AML-193 (cell line): Measurements from ENCODE around the gene MOGAT1.
"Not testable (repeated sequence)": the region's sequence is repeated elsewhere in the genome, so short reads cannot be mapped to it uniquely, and the experiment has no call there.

Experiments used
- DNase-seq, 2 experiments: peaks; one replicate each; lab custom pipeline; 2025; lab: John Stamatoyannopoulos, UW

MOGAT1 gene

DNA sequence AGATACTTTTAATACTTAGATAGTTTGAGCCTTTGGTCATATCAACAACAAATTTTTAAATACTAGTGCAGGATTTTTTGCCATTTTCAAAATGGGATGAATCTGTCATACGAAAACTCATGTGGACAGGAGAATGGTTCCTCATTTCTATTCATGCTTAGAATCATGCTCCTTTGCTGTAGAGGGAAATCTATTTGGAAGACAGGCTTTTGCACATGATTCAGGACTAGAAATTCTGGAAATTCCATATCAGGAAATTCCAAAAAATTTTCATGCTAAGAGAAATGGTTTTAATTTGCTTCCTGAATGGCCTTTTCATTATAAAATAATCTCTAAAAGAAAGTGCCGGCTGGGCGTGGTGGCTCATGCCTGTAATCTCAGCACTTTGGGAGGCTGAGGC lies 39.3 kb downstream of the MOGAT1 start:
- no peak for DNase-seq

DNA sequence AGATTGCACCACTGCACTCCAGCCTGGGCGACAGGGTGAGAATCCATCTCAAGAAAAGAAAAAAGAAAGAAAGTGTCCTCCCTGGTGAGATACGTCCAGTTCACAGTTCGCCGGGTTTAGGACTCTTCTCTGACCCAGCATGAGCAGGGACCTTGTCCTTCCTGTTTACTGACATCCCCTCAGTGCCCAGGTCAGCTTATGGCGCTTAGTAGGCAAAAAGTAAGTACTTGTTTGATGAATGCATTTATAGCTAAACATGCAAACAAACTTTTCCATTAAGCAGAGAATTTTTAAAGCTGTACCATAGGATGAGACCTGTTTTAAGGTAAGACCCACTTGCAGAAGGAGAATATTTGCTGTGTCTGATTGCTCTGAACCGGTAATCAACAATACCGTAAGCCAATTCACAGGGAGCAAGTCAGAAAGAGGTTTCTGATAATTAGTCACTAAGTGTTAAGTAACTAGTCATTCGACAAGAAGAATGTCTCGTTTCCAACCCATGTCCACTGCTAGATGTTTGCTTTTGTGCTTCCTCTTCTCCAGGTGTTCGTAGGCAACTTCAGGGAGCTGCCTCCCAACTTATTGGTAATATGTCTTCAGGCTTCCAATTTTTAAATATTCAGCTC lies 40.0 kb downstream of the MOGAT1 start:
- no peak for DNase-seq

DNA sequence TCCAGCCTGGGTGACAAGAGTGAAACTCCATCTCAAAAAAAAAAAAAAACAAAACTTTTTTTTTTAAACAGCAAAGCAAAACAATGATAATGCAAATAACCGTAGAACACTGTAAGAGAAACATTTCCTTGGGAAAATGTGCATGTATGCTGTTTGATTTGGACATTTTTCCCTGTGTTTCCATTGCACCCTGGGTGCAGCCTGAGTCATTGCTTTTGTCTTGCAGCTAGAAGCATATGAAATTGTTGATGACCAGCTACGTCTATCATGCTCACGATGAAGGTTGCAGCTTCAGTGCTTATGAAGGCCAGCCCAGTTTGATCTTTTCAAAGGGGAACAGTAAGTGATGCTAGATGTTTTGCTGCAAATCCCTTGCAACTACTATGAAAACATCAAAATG lies 41.5 kb downstream of the MOGAT1 start:
- DNase-seq, result no peak

DNA sequence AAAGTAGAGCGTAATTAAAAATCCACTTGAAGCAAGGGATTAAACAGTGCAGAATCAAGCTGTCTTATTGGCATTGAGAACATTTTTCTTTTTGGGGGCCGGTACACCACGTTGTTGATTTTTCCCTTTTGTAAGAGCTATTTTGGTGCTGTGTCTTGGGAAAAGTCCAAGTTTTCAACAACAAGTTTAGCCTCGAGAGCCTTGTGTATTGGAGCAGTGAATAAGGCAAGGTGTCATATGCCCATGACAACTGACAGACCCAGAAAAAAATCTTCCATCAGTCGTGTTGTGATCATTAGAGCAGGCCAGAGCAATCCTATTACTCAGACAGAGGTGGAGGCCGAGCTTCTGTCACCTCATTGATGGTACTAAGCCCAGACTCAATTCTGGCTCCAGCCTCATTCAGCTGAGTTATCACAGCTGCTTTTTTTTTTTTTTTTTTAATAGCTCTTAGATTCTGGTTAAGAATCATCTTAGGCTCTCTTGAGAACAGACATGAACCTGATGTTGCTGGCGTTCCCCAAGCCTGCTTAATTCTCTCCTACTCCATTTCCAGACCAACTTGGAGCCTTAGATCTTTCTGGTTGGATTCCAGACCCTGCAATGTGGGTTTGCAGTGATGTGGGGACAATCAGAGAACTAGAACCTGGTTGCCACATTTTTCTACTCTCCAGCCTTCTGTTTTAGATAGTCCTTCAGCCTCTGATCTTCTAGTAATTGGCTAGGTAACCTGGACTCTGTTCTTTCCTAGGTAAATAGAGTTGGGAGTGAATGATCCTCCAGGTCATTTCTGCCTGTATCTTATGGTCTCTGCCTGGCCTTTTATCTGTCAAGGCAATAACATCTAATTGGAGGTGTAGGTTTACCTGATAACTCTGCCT lies 43.1 kb downstream of the MOGAT1 start:
- no peak for DNase-seq

DNA sequence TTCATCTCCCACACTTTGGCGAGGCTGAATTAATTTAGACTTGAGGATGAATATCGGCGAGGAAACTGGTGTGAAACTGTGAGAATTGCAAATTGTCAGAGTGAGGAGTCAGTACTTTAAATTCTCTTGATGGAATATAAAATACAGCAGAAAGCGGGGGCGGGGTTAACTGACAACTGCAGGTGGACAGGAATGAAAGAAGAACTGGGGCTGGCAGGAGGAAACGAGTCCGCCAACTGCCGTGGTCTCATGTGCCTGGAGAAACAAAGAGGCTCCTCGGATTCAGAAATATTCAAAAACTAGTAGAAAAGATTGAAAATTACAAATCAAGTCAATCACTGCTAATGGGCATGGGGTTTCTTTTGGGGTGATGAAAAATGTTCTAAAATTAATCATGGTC lies 44.3 kb downstream of the MOGAT1 start:
- DNase-seq, result no peak

DNA sequence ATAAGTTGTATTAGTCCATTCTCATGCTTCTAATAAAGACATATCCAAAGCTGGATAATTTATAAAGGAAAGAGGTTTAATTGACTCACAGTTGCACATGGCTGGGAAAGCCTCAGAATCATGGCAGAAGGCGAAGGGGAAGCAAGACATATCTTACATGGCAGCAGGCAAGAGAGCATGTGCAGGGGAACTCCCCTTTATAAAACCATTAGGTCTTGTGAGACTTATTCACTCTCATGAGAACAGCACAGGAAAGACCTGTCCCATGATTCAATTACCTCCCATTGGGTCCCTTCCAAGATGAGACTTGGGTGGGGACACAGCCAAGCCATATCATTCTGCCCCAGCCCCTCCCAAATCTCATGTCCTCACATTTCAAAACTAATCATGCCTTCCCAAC lies 48.3 kb downstream of the MOGAT1 start:
- not testable (repeated sequence) for DNase-seq

DNA sequence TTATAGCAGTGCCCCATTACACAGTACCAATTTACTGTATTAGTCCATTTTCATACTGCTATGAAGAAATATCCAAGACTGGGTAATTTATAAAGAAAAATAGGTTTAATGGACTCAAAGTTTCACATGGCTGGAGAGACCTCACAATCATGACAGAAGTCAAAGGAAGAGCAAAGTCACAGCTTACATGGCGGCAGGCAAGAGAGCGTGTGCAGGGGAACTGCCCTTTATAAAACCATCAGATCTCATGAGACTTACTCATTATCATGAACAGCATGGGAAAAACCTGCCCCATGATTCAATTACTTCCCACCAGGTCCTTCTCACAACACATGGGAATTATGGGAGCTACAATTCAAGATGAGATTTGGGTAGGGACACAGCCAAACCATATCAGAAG lies 50.1 kb downstream of the MOGAT1 start:
- not testable (repeated sequence) for DNase-seq

DNA sequence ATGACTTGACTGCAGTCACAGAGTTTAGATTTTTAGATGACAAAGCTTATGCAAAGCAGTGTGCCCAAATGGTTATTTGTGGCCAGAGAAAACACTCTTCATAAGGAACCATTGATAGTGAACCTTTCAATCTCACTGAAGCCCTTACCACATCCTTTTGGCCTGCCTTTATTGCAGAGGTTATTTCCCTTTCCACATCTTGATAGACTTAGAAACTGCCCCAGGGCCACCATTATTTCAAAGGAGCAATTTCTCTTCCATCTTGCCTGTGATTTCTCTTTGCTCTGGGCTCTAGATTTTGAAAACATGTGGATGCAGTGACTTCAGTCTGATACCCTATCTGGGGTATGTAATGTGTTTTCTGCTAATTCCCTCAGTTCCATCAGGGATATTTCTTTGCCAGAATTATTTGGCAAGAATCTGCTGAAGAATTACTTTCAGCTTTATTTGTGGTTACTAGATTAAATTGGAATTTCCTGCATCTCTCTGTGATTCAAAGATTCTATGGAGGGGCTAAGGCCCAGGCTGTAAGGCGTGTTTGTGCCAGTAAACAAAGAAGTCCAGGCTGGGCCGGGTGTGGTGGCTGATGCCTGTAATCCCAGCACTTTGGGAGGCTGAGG lies 51.0 kb downstream of the MOGAT1 start:
- DNase-seq, result no peak

DNA sequence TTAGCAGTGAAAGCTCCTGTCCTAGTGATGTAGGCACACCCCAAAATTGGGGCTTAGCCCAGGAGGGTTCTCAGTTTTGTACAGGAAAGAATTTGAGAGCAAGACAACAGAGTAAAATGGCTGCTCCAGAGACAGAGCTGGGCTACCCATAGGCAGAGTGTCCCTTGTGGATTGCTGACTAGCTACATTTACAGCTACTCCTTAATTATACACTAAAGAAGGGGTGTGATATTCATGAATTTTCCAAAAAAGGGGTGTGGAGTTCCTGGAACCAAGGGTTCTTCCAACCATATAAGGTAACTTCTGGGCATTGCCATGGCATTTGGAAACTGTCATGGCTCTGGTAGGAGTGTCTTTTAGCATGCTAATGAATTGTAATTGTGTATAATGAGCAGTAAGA lies 52.8 kb downstream of the MOGAT1 start:
- DNase-seq, result no peak

DNA sequence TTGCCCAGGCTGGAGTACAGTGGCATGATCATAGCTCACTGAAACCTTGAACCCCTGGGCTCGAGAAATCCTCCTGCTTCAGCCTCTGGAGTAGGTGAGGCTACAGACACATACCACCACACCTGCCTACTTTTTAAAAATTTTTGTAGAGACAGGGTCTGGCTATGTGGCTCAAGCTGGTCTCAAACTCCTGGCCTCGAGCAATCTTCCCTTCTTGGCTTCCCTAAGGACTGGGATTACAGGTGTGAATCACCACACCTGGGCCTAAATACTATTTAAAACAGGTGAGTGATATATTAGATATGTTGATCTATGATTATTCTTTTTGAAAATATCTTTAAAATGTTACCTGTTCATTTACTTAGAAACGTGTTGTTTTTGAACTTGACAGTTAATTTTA lies 57.2 kb downstream of the MOGAT1 start:
- no peak for DNase-seq

DNA sequence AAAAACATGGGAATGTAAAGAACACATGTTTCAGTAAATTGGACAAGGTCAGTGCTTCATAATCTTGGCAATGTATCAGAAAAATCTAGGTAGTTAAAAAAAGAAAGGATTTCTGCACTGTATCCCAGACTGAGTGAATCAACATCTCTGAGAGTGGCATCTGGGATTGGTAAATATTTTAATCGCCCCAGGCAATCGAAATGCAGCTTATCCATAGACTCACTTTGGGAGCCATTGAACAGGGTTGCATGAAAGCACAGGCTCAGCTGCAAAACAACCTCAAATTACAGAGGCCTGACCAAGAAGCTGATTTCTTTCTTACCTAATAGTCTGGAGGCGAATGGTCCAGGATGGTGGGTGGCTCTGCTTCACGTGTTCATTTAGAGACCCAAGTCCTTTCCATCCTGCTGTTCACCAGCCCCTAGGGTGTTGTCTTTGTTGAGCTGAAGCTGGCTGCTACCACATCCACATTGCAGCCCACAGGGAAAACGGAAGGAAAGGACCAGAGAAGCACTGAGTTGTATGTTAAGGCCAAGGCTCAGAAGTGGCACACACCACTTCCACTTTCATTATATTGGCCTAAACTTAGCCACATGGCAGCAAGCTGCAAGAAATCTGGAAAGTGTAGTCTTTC lies 59.0 kb downstream of the MOGAT1 start:
- no peak for DNase-seq

DNA sequence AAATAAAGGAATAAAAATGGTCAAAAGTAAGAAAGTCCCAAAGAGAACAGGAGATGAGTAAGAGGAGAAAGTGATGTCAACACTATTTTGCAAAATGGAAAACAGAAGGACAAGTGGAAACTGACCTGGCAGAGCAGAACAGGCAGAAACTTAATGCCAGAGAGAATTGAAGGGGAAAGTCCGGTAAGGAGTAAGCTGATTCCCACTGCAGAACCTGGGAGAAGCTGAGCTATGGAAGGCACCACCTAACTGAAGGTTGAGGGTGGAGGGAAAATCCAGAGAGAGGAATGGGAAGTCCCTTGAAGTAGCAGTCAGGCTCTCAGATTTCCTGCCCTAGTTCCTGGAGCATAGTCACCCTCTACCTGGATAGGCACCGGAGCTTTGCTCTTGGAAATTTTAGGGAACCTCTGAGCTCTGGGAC lies 59.8 kb downstream of the MOGAT1 start:
- DNase-seq, result no peak

DNA sequence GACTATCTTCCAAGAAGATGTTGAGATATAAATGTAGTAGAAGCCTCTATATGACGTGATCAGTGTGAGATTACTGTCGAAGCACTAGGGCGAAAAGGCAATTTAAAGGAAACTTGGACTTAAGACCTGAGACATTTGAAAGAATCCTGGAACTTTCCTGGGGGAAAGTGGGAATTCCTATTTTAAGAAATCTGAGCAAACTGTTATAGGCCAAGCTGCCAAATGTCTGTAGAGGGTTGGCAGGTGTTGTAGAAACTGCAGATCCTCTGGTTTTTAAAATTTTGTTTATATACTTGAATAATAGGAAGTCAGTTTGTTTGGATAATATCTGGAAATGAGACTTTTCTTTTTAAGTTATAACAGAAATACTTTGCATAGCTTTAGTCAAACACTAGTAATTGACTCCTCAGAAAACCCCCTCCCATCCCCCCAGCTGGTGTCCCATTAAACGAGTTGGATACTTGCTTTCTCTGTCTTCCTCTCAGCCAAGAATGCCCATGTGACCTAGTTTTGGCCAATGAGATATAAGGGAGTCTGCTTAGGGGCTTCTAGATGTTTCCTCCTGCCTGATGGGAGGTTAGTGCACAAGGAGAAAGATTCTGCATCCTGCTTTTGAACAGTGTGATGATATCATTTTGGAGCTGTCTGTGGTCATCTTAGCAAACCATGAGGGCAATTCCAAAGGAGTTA lies 61.2 kb downstream of the MOGAT1 start:
- no peak for DNase-seq

DNA sequence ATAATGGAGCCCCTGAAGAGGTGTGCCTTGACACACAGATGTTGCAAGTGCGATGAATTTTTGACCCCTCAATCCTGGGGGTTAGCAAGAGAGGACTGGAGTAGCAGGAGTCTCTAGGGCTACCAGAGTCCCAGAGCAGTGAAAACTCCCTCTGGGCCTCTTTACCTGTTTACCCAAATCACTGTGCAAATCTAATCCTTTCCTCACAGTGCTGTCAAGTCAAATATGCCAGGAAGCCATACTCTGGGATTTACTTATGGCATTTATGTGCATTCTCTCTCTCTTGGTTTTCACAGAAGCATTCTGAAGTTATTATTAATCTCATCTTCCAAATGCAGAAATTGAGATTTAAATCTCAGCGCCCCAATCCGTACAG lies 62.0 kb downstream of the MOGAT1 start:
- DNase-seq, result no peak

DNA sequence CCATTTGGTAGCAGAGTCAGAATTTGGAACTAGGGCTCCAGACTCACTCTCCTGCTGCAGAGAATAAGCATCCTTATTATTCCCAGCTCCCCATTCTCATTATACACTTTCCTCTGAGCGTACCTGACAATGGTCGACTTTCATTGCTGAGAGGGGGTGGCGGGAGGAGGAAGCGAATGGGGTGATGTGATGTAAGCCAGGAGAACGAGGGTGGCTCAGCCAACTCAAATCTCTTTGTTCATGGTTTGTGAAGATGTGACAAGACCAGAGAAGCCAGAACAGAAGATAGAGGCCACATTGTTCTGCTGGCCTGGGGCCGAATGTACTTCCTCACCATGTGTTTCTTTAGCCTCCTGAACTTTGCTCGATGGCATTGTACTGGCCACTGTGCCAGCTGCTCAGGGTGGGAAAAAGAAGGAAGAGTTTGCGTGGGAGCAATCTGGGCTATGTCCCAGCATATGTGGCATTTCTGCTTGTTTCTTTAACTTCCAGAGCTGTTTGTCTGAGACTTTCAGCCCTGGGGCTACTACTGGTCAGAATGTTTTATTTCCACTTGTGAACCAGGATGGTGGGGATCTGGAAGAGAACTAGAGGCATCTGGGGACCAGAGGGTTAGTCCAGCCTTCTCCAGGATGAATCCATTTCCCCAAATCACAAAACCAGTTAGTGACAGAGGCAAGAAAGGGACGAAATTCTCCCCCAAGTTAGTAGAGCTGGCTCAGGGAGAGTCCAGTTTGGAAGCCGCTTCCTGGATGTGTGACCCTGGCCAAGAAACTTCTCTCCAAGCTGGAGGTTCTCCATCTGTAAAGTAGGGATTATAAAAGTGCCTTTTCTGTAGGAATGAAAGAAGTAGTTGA lies 62.6 kb downstream of the MOGAT1 start:
- DNase-seq, result no peak

DNA sequence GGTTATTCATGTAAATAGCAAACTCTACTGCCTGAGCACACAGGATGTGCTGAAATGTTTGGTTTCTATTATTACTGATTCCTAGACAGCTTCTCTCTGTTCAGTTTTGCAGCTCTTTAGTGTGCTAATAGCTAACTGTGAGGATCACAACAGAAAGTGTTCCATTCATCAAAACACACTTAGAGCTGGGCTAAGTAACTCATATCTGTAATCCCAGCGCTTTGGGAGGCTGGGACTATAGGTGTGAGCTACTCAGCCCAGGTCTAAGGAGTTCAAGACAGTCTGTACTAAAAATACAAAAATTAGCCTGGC lies 63.2 kb downstream of the MOGAT1 start:
- no peak for DNase-seq

DNA sequence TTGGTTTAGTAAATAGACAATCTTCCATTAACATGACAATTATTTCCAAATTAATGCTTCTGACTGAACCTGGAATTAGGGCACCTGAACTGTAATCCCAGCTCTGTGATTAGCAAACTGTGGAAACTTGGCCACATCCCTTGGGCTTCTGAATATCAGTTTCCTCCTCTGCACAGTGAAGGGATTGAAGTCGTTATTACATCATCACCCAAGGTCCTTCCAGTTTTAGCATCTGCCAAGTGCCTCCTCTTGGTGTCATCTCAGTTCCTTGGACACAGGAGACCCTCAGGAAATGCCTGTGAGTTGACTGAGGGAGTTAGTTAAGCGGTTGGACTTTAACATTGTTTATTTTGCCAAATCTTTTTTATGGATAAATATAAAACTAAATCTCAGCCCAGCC lies 64.8 kb downstream of the MOGAT1 start:
- DNase-seq, result no peak

DNA sequence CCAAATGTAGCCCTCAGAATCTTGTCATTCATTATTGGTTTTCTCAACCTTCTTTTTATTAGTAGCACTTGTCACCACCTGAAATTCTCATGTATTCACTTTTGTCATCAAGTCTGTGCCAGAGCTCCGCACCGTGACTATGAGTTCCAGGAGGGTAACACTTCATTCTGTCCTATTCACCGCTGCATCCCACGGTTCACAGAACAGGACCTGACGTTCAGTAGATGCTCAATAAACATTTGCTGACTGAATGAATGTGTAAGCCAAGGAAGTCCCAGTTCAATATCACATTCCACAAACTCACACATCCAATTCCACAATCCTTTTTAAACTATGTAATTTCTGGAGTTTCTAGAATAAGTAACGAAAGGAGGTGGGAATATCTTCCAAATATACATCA lies 65.5 kb downstream of the MOGAT1 start:
- DNase-seq, result no peak

DNA sequence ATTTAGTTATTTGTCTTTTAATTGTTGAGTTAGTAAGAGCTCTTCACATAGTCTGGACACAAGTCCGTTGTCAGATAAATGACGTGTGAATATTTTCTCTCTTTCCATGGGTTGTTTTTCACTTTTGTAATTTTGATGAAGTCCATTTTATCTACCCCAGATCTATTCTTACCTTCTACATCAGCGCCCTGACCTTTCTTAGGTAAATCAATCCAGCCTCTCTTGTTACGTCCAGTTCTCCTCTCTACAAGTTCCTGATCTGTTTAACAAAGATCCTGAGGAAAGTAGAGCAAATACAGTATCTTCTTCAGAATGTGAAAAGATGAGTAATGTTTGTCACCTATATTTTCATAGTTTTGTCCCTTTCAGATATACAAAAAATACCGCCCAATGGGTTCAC lies 66.9 kb downstream of the MOGAT1 start:
- DNase-seq, result no peak

DNA sequence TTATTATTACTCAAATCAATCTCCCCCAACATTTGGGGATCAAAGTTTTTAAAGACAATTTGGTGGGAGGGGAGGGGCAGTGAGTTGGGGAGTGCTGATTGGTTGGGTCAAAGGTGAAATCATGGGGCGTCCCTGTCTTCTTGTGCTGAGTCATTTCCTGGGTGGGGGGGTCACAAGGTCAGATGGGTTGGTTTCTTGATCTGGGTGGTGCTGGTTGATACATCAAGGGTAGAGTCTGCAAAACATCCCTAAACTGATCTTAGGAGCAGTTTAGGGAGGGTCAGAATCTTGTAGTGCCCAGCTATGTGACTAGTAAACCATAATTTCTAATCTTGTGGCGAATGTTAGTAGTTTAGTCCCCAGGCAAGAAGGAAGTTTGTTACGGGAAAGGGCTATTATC lies 67.4 kb downstream of the MOGAT1 start:
- DNase-seq, result no peak

DNA sequence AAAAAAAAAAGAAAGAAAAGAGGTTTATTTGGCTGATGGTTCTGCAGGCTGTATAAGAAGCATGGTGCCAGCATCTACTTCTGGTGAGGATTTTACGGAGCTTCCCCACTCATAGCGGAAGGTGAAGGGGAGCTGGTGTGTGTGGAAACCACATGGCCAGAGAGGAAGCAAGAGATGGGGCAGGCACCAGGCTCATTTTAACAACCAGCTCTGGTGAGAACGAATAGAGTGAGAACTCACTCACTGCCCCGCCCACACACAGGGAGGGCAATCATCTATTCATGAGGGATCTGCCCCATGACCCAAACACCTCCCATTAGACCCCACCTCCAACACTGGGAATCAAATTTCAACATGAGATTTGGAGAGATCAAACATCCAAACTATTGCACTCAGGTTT lies 68.5 kb downstream of the MOGAT1 start:
- no peak for DNase-seq
